Fibroblast of the conjunctiva (primary cell): ENCODE results near the gene MIGA2.

Source experiments
- DNase-seq: peaks from one replicate; pipeline ENCODE4 v3.0.0-alpha.2; 2010; ENCODE audit warnings: low read depth

The MIGA2 gene

GRCh38 chr9:129071526-129072126 is 35.2 kb downstream of the MIGA2 start:
- no peak for DNase-seq

- no peak for DNase-seq
Measured at GRCh38 chr9:129072171-129072570, 35.7 kb downstream of the MIGA2 start.

- DNase-seq: no peak
Measured at GRCh38 chr9:129073404-129073803, 37.0 kb downstream of the MIGA2 start.

- no peak for DNase-seq
Measured at GRCh38 chr9:129074106-129074505, 37.7 kb downstream of the MIGA2 start.

- no peak for DNase-seq
Measured at GRCh38 chr9:129075996-129076639, 39.7 kb downstream of the MIGA2 start.

GRCh38 chr9:129076640-129077037 is 40.2 kb downstream of the MIGA2 start:
- no peak for DNase-seq

GRCh38 chr9:129077236-129077635 is 40.8 kb downstream of the MIGA2 start:
- no peak for DNase-seq

GRCh38 chr9:129078691-129079503 is 42.5 kb downstream of the MIGA2 start:
- DNase-seq: no peak

- no peak for DNase-seq
Measured at GRCh38 chr9:129079829-129080228, 43.4 kb downstream of the MIGA2 start.

- DNase-seq: no peak
Measured at GRCh38 chr9:129080298-129080600, 43.8 kb downstream of the MIGA2 start.

GRCh38 chr9:129080601-129081387 is 44.4 kb downstream of the MIGA2 start, which contains the start of gene DOLPP1:
DOLPP1 (plus strand) TSS chr9:129081111; CDS start chr9:129081132, 21 bp downstream.
- peak; percentile 99 for DNase-seq

- peak; percentile 12 for DNase-seq
Measured at GRCh38 chr9:129081388-129081904, 45.0 kb downstream of the MIGA2 start.

GRCh38 chr9:129084087-129084486 is 47.7 kb downstream of the MIGA2 start:
- DNase-seq: no peak

- no peak for DNase-seq
Measured at GRCh38 chr9:129089246-129089645, 52.8 kb downstream of the MIGA2 start.

GRCh38 chr9:129093602-129094386 is 57.4 kb downstream of the MIGA2 start:
- no peak for DNase-seq

- no peak for DNase-seq
Measured at GRCh38 chr9:129094387-129095169, 58.2 kb downstream of the MIGA2 start.

- no peak for DNase-seq
Measured at GRCh38 chr9:129095170-129095667, 58.8 kb downstream of the MIGA2 start.

GRCh38 chr9:129095908-129096307 is 59.5 kb downstream of the MIGA2 start:
- no peak for DNase-seq

GRCh38 chr9:129097671-129098306 is 61.4 kb downstream of the MIGA2 start:
- no peak for DNase-seq

- no peak for DNase-seq
Measured at GRCh38 chr9:129098328-129098727, 61.9 kb downstream of the MIGA2 start.
